NCI-H69 (cell line): ENCODE measurements around the gene MPST.

Experiments used
- DNase-seq: peaks from one replicate; lab custom pipeline; 2025; lab: John Stamatoyannopoulos, UW

MPST gene

DNA sequence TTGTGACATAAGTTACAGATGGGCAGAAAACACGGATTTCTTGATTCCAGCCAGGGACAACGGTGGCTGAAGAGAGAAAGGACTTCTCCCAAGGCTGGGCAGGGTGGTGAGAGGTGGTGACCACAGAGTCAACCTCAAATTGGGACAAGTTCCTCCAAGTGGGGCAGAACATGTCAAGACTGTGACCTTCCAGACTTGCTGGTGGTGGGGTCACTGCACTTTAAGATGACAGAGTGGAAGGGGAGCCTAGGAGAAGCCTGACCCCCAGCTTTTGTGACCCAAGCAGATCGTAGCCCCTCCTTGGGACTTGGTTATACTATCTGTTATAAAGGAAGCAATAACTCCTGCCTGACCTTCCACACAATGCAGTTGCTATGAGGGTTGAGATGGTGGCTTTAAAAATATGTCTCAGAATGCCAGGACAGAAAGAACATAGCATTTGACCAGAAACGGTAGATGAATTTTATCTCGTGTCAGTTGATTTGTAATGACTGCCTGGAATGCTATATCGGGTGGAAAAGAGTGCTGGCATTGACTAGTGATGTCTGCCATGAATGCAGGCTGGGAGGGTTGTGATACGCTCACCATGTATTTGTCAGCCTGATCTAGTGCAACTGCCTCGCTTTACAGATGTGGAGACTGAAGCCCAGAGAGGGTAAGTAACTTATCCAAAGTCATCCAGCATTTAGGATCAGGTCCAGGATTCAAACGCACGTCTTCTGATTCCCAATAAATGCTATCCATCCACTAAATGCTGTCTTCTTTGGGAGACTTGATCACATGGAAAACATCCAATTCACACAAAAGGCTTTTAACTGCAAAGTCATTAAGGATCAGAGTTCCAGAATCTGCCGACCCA lies 18.6 kb upstream of the MPST start:
- no peak for DNase-seq

DNA sequence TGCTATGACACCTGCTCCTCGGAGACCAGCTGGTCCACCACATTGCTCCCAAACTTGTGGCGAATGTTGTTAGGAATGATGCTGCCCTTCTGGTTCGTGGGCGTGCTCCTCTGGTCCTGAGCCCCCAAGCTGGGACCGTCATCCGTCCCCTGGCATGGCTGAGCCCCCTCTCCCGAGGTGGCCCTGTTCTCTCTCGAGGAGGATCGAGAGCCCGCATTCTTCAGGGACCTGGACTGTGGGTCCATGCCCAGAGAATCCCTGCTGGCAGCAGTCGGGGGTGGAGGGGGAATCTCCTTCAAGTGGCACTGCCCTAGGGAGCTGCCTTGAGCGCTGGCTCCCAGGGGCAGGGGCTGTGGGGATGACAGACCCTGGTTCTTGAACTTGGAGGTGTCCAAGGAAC lies 17.7 kb upstream of the MPST start:
- DNase-seq: no peak

DNA sequence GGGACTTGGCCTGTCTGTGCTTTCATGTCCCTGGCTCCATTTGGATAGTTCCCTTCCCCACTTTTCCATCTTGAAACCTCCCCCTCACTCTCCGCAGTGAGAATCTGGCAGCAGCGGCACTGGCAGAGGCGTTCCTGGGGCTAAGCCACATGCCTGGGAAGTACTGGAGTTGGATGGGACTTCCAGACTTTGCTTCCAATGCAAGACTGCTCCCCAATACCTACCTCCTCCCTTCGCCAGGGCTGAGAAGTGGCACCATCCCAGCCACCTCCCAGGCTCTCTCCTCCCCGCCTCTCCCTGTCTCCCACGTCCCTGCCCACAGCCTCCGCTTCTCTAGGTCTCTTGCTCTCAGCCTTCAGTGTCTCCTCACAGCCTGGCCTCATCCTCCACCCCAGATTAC lies 16.9 kb upstream of the MPST start:
- no peak for DNase-seq

DNA sequence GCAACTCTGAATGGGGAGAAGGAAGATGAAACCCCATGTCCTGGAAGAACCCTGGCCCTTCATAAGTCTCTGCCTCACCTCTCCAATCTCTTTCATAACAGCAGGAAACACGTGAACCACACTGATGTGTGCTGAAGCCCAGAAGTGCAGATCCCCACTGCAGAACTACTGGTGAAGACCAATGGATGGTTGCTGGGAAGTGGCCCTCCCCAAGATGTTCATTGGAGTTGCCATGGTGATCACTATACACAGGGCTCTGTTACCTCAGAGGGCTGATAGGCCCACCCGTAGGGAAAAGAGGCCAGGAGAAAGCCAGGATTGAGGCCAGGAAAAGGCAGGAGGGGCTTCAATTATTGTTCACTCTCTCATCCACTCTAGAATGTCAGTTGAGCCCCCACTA lies 11.9 kb upstream of the MPST start:
- no peak for DNase-seq

DNA sequence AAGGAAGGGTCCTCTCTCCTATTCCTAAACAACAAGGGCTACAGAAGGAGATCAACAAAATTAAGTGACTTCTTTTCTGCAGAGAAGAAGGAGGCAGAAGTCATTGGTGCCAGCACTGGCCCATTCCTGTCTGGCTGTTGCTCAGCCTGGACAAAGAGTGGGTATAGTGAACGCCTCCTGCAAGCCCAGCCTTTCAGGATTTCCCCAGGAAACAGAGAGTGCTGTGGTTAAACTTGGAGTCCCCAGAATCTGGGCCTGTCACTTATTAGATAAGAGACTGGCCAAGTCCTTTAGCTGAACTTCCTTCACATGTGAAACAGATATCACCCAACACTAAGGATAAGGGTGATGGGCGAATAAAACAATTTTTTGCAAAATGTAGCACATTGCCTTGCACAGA lies 11.2 kb upstream of the MPST start:
- DNase-seq: no peak

DNA sequence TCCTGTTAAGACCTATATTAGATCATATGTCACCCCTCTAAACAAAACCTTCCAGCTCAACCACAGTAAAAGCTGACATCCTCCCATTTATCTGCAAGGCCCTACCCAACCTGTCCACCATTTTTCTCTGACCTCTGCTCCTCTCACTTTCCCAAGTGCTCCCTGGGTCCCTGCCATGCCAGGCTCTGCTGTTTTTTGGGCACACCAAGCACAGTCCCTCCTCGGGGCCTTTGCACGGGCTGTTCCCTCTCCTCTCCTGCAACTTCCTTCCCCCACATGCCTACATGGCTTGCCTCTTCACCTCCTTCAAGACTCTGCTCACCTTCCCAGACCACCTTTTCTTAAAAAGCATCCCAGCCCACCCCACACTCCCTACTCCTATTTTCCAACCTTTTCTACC lies 10.1 kb upstream of the MPST start:
- no peak for DNase-seq

DNA sequence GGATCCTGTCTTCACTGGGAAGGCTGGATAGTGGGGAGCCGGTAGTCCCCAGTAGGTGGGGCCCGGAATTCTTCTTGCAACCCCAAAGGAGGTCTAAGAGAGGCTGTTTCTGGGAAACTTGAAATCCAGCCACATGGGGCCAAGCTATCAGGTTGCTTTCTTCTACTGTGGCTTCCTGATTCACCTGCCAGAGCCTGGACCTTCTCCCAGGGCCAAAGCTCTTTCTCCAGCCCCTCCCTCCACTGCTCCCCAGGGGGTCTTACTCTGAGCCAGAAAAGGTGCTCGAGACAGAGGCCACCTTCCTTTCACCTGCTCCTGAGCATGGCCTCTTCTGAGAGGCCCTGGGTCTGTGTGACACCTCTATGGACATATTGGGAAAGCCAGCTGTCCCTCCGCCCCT lies 9.4 kb upstream of the MPST start:
- no peak for DNase-seq

DNA sequence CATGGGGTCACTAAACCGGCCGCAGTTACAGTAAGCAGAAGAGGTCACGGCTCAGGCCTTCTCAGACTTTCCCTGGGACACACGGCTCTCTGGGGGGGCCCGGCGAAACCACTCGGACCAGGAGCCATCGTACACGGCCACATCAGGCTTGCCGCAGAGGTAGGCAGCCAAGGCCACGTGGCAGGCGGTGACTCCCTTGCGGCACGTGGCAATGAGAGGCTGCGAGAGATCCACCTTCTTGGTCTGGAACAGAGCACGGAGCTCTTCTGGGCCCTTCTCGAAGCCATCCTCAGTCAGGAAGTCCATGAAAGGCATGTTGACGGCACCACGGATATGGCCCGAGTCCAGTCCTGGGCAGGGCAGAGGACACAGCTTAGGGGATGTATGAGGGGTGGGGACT lies 8.6 kb upstream of the MPST start:
- no peak for DNase-seq

DNA sequence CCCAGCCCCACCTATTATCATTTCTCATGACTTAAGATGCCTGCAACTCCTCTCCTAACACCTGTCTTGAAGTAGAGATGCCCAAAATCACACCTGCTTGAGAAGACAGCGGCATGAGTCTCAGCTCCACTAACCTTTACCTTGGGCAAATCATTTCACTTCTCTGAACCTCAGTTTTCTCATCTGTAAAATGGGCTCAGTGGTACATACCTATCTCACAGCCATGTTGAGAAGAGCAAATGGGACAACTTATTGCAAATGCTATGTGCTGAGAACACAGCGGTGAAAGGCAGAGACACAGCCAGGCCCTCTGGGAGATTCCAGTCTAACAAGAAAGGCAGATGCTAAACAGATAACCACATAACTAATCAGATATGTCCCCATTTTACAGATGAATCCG lies 8.1 kb upstream of the MPST start:
- DNase-seq: no peak

DNA sequence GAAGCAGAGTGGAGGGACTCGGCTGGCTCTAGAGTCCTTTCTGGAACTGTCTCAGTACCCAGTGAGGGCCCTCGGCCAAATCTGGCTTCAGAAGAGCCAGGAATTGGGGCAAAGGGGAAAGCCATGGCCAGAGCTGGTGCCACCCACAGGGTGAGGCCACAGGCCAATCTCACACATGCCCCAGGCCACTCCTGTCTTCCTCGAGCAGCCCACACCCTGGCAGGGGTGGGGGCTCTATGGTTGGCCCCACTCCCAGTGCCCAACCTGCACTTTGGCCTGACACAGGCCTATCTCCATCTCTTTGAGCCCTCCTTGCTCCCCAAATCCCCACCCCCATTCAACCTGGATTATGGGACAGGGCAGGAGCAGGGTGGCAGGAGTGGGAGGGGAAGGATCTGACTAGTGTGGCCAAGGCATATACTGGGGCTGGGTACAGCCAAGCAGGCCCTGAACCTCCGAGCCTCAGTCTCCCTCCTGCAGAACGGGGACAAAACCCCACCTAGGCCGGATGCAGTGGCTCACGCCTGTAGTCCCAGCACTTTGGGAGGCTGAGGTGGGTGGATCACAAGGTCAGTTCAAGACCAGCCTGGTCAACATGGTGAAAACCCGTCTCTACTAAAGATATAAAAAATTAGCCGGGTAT lies 7.2 kb upstream of the MPST start:
- DNase-seq: no peak

DNA sequence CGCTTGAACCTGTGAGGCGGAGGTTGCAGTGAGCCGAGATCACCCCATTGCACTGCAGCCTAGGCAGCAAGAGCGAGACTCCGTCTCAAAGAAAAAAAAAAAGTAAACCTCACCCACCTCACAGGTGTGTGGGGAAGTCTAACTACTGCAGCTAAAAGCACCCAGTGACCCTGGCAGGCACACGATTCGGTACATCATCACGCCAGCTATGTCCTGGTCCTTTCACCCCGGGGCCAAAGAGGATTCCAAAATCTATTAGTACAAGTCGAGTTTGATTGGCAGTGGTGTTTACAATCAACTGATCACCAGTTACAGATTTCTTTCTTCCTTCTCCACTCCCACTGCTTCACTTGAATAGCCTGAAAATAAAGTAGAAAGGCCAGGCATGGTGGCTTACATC lies 6.6 kb upstream of the MPST start:
- no peak for DNase-seq

DNA sequence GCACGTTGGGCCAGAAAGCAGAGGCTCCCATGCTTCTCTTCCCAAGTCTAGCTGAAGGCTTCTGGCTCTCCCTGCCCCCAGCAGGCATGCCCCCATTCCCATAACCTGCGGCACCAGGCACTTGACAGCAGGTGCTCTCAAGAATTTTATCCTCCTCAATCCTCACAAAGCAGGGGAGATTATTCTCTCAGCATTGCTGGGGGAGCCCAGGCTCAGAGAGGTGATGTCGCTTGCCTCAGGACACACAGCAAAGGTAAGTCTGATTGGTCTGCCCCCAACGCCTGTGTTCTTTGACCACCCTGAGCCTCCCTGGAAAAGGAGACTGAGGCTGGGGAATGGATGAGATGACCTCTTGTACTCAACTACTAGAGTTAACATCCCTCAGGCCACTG lies 5.1 kb upstream of the MPST start:
- DNase-seq: no peak

DNA sequence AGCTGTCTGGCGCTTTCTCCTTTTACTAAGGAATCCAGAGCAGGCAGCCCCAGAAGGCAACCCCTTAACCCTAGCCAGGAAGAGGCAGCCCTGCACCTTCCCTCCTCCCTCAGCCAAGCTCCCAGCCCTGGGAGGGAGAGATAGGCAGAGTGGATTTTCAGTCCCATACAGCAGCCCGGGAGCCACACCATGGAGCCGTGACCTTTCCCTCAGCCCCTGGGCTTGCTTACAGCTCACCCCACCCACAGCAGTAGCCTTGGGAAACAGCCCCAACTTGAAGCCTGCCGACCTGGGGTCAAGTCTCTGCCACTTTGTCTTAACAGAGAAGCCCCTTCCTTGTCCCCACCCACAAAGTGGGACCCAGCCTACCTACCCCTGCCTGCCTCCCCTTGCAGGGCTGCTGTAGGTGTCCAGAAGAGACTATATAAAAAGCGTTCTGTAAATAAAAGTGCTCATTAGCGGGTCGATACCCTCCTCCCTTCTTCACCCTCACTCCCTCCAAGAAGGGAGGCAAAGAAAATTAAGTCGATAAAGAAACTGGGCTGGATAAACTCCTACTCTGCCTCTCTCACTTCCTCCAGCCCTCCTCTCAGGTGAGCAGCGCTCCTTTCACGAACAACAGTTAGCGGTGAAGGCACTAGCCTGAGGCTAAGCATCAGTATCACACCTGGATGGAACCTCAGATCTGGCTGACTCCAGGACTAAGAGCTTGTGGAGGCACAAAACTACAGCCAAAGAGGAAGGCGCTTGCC lies 4.5 kb upstream of the MPST start:
- DNase-seq: no peak

DNA sequence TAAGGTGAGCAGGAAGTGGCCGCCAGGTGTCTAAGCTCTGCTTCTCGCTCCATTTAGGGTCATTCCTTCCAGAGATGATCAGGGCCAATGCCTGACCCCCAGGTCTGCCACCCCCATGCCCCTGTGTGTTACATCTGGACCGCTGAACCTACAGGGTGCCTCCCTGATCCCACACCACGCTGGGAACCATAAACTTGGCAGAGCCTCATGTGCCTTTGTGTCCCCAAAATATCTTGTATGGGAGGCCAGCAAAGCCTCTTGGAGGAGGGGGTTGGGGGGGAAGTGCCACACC lies 4.0 kb upstream of the MPST start:
- DNase-seq: no peak

DNA sequence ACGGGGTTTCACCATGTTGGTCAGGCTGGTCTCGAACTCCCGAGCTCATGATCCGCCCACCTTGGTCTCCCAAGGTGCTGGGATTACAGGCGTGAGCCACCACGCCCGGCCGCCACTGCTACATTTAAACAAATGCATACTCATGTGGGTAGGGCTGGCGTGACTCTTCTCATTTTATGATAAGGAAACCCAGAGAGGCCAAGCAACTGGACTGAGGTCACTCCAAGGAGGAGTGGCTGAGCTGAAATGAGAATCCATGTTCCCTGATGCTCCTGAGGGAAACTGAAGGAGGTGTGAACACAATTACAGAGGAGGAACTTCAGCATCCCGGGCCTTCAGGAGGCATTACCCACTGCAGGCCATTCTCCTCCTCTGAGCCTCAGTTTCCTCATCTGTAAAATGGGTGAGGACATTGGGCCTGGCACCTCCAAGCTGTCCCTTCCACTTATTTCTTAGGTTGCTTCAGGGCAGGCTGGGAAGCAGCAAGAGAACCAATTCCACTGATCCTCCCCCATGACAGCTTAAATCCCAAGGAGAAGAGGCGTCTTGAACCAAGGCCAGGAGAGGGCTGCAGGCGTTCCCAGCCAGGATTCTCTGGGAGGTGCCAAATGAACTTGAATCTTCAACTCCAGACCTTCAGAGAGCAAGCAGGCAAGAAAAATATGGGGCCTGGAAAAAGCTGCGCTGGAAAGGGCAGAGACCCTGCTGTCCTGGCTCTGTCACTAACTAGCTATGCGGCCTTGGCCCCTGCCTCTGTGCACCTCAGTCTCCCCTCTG lies 3.2 kb upstream of the MPST start:
- DNase-seq: no peak

DNA sequence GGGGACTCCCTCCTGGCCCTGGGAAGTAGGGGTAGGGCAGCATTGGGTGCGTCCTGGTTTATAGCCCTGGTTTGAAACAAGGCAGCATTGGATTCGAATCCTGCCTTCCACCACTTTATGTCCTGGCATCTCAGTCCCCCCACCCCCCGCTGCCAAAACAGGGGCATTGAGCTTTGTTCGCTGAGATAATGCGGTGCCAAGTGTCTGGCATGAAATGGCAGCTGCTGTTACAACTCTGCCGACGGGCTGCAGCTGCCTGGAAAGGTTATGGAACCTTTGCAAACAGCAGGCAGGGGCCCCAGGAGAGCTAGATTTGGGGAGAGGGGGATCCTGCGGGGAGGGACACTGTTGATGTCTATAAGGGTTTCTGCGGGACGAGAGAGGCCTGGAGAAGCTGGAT lies 2.2 kb upstream of the MPST start:
- DNase-seq: no peak

DNA sequence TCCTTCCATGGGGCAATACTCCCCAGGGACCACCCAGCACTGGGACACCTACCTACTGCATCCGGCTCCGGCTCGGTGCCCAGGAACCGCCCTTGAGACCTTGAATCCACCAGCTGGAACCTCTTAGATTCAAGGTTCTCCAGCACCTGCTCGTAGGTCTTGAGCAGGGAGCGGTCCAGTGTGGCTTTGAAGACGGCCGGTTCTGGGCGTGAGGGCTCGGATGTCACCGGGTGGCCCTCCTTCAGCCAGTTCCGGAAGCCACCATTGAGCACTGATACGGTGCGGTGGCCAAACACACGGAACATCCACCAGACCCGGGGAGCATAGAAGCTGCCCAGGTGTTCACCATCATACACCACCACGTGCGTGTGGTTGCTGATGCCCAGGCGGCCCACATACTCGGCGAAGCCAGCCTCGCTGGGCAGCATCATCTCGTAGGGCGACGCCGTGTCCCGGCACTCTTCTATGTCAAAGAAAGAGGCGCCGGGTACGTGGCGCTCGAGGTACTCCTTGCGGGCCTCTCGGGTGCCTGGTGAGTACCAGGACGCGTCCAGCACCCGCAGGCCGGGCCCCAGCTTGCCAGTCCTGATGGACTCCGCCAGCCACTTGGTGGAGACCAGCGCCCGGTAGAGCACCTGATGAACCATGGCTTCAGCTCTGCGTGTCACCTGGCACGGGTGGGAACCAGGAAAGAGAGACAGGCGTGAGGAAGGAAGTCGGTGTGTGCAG lies 1.3 kb upstream of the MPST start:
- DNase-seq: no peak

DNA sequence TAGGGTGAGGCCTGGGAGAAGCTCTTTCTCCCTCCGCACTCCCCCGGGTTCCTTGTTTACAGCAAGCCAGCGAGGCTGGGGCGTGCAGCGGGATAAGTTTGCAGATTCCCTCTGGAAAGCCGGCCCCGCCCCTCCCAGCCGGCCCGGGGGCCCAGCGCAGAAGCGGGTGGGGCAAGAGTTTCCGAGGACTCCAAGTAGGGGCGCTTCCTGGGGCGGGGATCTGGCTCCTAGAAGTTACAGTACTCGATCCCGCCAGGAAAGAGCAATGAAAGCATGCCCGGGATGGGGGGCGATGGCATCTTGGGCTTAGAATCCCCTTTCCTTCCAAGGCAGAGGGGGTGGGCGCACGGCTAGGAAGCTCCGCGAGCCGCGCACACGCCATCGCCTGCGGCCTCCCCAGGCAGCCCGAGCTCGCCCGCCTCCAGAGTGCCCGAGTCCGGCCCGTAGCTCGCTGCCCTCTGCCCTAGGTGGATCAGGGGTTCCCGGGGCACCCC lies 680 bp upstream of the MPST start:
- DNase-seq: peak; percentile 58

DNA sequence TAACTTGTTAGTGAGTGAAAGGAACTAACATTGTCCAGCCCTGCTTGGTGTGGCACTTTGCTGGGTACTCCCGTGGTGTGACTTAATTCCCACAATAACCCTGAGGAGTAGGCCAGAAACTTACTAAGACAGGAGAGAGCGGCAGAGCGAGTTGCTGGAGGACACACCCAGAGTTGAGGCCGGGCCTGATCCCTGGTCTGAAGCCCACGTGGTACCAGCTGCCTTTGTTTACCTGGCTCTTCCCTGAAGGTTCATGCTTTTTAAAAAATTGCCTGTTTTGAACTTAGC lies 594 bp downstream of the MPST start:
- peak; percentile 52 for DNase-seq

DNA sequence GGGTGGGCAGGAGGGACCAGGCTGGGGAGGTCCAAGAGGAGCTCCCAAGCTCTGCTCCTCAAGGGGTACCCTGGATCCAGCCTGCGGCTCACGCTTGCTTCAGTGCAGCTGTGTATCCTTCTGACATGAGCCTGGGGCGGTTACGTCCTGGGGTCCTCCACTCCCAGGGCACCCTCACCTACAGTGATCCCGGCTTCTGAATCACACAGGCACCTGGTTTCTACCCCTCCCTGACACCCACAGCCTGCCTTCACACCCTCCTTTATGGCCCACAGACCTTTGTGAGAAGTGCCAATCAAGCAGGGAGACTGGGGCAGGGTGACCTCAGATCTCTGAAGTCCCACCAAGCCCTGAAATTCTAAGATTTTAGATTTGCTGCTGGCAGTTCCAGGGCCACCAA lies 1.5 kb downstream of the MPST start:
- no peak for DNase-seq

DNA sequence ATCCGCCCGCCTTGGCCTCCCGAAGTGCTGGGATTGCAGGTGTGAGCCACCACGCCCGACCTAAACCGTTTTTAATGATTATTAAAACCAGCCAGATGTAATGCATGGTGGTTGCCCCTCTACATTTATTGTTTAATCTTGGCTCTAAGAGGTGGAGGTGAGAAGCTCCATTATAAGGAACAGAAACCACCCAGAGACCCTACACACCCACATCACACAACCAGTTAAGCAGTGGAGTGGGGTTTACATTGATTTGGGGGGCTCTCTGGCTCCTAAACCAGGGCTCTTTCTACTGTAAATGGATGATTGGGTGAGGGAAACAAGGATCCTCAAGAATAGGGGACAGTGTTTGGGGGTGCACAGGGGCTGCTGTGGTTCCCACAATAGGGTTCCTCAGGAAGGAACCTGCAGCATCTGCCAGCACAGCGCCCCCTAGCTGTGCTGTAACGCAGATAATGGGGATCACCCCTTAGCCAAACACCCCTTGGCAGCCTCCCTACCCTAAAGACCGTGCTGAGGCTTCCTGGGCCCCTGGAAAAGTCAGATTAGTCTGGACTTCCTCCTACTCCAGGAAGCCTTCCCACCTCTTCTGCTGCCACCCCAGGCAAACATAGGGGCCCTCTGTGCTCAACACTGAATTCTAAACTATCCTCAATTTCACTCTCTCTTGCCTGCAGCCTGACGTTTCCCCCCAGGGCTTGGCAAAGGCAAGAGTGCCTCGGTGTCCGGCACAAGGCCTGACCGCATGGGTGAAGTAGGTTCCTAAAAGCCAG lies 2.4 kb downstream of the MPST start:
- peak; percentile 59 for DNase-seq
